ENCODE results near the gene GDPD5. TPM values are rescaled to one million over a fixed set of nuclear protein-coding genes. Genes with fewer than 3 reads are reported as not detected.

The GDPD5 gene
- total and polyA plus RNA-seq, 9 of the 15 experiments (the other 6 are each of a cell fraction or from before 2014, with no cell fraction given): 0.32 to 27.3 (median 8.0) TPM

GRCh38 chr11:75547617-75548058, 21.9 kb upstream of the GDPD5 start (continued):
- TF ChIP-seq RHOXF2B (CRISPR knock-in tag; conservative IDR thresholded peaks at IDR 0.05): no peak
- TF ChIP-seq ZNF318 (IDR thresholded peaks at IDR 0.05; ENCODE audit: borderline replicate concordance in 1 of 2, low read depth in 1 of 2): no peak
- TF ChIP-seq ZBTB5 (IDR thresholded peaks at IDR 0.05): no peak
- no peak for TF ChIP-seq HIVEP1 (CRISPR knock-in tag; IDR thresholded peaks at IDR 0.05)
- no peak for TF ChIP-seq TSHZ1 (CRISPR knock-in tag; IDR thresholded peaks at IDR 0.05)
- peak; percentile 80; the same call in 1 of the 2 replicates for TF ChIP-seq ZNF592 (IDR thresholded peaks at IDR 0.05)
- TF ChIP-seq ZNF408 (CRISPR knock-in tag; IDR thresholded peaks at IDR 0.05; ENCODE audit: low read depth): no peak
- no peak for TF ChIP-seq ZNF143 (CRISPR knock-in tag; IDR thresholded peaks at IDR 0.05)
- TF ChIP-seq SMAD3 (CRISPR knock-in tag; conservative IDR thresholded peaks at IDR 0.05): no peak
